Measurements from ENCODE around the gene JPH2.
"Not testable (repeated sequence)": the region's sequence is repeated elsewhere in the genome, so short reads cannot be mapped to it uniquely, and the experiment has no call there.

The JPH2 gene

DNA sequence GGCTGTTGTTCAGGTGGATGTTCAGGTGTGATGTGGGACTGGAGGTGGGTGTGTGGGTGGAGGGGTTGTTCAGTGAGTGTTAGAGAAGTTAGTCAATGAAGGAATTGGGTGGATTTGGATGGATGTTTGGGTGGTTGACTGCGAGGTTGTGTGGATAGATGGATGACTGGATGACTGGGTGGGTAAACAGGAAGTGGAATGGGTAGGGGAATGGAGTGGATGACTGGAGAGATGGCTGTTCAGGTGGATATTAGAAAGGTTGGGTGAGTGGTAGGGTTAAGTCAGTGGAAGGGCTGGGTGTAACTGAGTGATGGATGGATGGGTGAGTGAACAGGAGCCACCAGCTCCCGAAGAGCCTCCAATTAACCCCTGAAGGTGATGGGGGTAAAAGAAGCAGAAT, 27.9 kb downstream of the JPH2 start:
- DNase-seq (ENCODE audit: low read depth) = no peak

GRCh38 chr20:44157061-44157460, 29.9 kb downstream of the JPH2 start:
- no peak for DNase-seq (ENCODE audit: low read depth)

DNA sequence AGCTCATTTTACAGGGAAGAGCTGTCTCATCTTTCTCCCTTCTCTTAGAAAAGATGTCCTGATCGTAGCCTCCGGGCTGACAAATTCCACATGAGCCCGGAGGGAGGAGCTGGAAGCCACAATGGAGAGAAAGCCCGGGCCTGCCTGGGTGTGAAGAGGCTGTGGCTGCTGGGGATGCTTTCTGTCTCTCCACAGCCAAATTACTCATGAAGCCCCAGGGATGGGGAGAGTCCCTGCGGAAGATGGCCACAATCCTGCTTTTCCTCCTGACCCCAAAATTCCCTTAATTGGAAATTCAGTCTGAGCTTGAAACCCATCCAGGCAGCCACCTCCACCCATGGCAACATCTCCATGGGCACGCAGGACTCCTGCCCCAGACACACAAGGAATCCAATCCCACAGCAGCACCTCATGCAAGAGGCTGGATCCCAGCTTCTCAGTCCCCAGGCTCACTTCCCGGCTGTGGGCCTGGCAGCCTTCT, 32.4 kb downstream of the JPH2 start:
- DNase-seq (ENCODE audit: low read depth) = no peak

DNA sequence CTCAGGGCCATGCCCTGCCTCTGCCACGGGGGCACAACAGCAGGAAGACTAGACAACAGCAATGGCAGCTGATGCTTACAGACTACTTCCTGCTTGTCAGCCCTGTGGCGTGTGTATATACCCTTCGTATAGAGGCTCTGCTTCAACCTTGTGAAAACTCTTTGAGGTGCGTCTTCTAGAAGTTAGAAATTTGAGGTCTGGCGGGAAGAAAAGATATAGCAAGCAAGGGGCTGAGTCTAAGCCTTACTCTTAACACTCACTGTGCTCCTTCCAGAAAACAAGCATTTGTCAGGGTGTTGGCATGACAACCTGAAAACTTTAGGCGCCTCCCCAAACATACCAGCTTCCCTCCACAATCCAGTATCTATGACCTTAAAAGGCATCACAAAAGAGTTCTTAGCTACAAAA, 33.3 kb downstream of the JPH2 start:
- no peak for DNase-seq (ENCODE audit: low read depth)

GRCh38 chr20:44151621-44152416, 35.2 kb downstream of the JPH2 start:
- no peak for DNase-seq (ENCODE audit: low read depth)

DNA sequence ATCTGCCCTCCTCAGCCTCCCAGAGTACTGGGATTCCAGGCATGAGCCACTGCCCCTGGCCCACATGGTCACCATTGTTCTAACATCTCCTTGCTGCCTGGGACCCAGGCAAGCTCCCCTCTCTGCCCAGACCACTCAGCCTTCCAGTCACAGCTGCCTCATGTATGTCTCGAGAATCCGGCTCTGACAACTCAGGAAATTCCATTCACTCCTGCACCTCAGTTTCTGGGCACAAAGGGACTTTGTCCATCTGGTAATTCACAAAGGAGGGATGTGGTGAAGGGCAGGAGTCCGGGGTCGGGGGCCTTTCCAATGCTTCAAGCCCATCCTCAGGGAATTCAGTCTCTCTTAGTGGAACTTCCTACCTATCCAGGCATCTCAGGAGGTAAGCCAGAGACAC, 40.7 kb downstream of the JPH2 start:
- DNase-seq (ENCODE audit: low read depth) = no peak

DNA sequence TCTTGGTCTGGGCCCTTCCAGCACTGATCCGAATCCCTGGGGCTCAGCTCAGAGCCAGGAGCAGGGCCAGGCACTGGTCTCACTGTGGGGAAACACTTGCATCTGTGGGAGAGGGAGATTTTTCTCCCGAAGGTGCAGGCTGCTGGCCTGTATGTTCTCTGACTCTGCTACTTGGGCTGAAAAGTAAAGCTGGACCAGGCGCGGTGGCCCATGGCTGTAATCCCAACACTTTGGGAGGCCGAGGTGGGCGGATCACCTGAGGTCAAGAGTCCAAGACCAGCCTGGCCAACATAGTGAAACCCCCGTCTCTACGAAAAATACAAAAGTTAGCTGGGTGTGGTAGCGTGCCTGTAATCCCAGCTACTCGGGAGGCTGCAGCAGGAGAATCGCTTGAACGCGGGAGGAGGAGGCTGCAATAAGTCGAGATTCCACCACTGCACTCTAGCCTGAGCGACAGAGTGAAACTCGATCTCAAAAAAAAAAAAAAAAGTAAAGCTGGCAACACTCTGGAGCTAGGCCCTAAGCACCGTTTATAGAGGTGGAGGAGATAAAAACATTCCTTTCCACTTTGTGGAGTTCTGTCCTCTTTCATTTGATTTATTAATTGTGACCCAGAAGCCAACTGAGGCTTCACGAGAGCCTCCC, 41.7 kb downstream of the JPH2 start:
- DNase-seq (ENCODE audit: low read depth) = no peak

GRCh38 chr20:44143936-44144335, 43.1 kb downstream of the JPH2 start:
- no peak for DNase-seq (ENCODE audit: low read depth)

GRCh38 chr20:44142413-44142812, 44.6 kb downstream of the JPH2 start:
- DNase-seq (ENCODE audit: low read depth) = no peak

GRCh38 chr20:44141873-44142272, 45.1 kb downstream of the JPH2 start:
- DNase-seq (ENCODE audit: low read depth) = no peak

- no peak for DNase-seq (ENCODE audit: low read depth)
These were observed 48.1 kb downstream of the JPH2 start for GRCh38 chr20:44138867-44139266.

- DNase-seq (ENCODE audit: low read depth) = no peak
These were observed 49.7 kb downstream of the JPH2 start for GRCh38 chr20:44137266-44137801.

DNA sequence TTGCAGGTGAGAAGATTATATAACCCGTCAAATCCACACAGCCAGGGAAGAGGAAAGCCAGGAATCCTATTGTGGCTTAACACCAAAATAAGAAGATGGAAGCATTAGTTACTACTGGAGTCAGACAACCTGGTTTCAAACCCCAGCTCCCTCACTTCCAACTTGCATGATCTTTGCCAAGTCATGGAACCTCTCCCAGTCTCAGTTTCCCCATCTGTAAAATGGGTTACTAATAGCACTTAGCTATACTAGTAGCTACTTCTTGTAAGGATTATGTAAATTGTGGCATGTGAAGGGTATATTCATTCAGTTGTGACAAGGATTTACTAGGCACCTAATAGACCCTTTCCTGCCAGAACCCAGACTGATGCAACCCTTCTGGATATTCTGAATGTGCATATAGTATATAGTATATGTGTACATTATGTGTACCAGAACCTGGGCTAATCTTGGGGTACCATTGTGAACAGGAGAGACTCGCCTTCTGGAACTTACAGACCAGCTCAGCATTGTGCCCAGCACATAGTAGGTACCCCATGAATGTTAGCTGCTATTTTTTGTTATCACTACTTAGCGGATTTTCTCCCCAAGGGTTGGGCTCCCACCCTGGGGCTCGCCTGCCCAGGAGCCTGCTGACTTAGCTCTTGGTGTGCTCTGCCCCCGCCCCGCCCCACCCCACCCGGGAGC, 50.3 kb downstream of the JPH2 start:
- no peak for DNase-seq (ENCODE audit: low read depth)

GRCh38 chr20:44135417-44136204, 51.4 kb downstream of the JPH2 start:
- DNase-seq (ENCODE audit: low read depth) = no peak

- DNase-seq (ENCODE audit: low read depth) = no peak
These were observed 52.0 kb downstream of the JPH2 start for GRCh38 chr20:44135012-44135412.

GRCh38 chr20:44133424-44133823, 53.6 kb downstream of the JPH2 start:
- no peak for DNase-seq (ENCODE audit: low read depth)

DNA sequence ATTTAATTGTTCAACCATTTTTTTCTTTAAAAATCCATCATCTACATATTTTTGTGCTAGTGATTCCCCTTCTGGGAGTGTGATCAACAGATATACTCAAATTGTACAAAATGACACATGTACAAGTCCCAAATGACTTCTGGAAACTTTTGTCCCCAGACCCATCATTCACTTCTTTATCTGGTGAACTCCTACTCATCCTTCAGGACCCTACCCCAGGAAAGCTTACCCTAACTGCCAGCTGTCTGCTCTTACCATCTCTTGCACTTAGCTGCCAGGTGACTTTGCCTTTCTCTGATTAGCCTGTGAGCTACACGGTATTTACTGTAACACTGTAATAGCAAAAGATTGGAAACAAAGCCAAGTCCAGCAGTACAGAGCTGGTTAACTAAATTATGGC, 55.3 kb downstream of the JPH2 start:
- no peak for DNase-seq (ENCODE audit: low read depth)

DNA sequence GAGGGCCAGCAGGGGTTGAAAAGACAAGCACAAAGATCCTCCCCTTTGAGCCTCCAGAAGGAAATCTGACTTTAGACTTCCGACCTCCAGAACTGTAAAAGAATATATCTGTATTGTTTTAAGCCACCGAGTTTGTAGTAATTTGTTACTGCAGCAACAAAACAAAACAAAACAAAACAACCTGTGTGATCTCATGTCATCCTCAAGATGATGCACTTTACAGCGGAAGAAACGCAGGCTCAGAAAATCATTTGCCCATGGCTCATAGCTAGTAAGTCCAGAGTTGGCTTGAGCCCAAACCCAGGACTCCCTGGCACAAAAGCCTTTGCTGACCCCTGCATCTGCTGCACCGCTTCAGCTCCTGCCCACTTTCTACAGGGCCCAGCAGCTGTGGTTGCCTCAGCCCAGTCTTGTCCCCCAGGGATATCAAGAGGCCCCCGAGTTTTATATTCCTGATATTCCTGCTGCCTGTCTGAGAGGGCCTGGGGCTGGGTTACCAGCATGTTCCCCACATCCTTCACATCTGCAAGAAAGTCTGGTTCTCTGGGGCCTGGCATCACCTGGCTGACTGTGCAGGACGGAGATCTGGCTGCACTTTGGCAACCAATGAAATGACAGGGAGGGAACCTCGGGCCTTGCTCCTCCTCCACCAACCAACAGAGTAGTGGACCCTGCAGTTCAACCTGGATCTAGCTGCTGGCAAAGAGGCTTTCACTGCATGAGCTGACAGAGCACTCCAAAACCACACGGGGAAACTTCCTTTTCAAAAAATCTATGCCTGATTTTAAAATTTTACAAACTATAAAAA, 56.9 kb downstream of the JPH2 start:
- no peak for DNase-seq (ENCODE audit: low read depth)

GRCh38 chr20:44129300-44129699, 57.7 kb downstream of the JPH2 start:
- DNase-seq (ENCODE audit: low read depth) = not testable (repeated sequence)

DNA sequence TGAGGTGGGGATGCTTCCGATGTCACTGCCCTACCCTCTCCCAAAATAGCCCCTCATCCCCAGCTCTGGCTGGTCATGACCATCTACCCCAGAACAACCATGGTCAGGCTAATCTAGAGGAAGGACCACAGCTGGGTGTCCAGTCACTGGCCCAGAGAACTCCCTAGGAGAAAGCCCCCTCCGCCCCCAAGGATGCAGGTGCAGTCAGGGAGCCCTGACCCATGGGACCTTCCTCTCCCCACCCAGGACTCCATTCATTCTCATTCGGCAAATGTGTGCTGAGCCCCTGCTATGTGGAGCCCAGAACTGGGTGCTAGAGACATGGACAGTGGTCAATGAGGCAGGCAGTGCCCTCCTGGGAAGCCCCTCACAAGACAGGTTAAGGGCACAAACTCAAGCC, 60.5 kb downstream of the JPH2 start:
- no peak for DNase-seq (ENCODE audit: low read depth)
